Psoas muscle (tissue), 8 donors: Measurements from ENCODE around the gene ICOS. TPM values are rescaled to one million over a fixed set of nuclear protein-coding genes. Genes with fewer than 3 reads are reported as not detected.

Experiments used
- ATAC-seq, 4 donors: fragments of 200-7000 bp; cut with Tn5 transposase; one replicate each; pipeline ENCODE4 v1.9.1; 2020; ENCODE audit warnings: moderate library complexity in 3 of 4, mild to moderate bottlenecking in 2 of 4
- DNase-seq, 2 donors: peaks; one replicate each; pipeline ENCODE4 v3.0.0-alpha.2; 2020
- H3K27ac ChIP-seq: fragments of 200-600 bp; one replicate; pipeline ENCODE4 v1.8.0; 2022
- H3K27me3 ChIP-seq, 3 donors: fragments of 200-600 bp in 1 of 3; one replicate each; pipeline versions ENCODE4 v1.6.1 to v1.8.0; 2013 to 2022; ENCODE audit warnings: low read length in 2 of 3, mild to moderate bottlenecking in 2 of 3, moderate library complexity in 1 of 3; ENCODE audit not compliant: insufficient read depth in 3 of 3
- H3K36me3 ChIP-seq, 2 donors: fragments of 200-600 bp in 1 of 2; one replicate each; pipeline versions ENCODE4 v1.6.1 to v1.8.0; 2013 to 2022; ENCODE audit warnings: low read depth in 1 of 2, mild to moderate bottlenecking in 1 of 2, moderate library complexity in 1 of 2; ENCODE audit not compliant: insufficient read depth in 1 of 2
- H3K4me1 ChIP-seq: fragments of 200-600 bp; one replicate; pipeline ENCODE4 v1.8.0; 2022
- H3K4me3 ChIP-seq: fragments of 200-600 bp; one replicate; pipeline ENCODE4 v1.8.0; 2022; ENCODE audit warnings: mild to moderate bottlenecking
- H3K9me3 ChIP-seq: fragments of 200-600 bp; one replicate; pipeline ENCODE4 v1.8.0; 2022
- CTCF ChIP-seq: fragments of 200-600 bp; IDR thresholded peaks from one replicate; pipeline ENCODE4 v1.8.0; 2022; ENCODE audit warnings: antibody characterized with exemption
- WGBS, 3 donors: extraction: QIAGEN DNeasy Blood & Tissue Kit; methylation state at CpG; one replicate each; pipeline versions ENCODE4 v1.1.6 to v1.1.7; 2013; 5-methylcytosine and 5-hydroxymethylcytosine counted together
- intact Hi-C, 2 donors: fragments of 100-400 bp; cut with DNase I; formaldehyde crosslinking; loops; one replicate each; pipeline versions ENCODE4 v1.11.0 to v1.14.2; 2022
- polyA plus RNA-seq, 3 donors: library from polyadenylated mRNA; stranded (reverse); fragments of 200-250 nt; gene quantifications; one replicate each; pipeline ENCODE4 v1.2.3, GENCODE V29; 2013
- total RNA-seq, 4 donors: library from RNA; stranded (reverse); fragmentation: NEBNext Ultra II Directional in 2 of 4; extraction: Animal tissue kit (Norgen Biotek cat#: 25700) in 2 of 4; gene quantifications; one replicate each; pipeline versions ENCODE4 v1.2.1 to v1.2.4, GENCODE V29; 2021 to 2023
- donor health status: healthy with polysubstance abuse.
- donor health status: DM: no; HTN: no; CAD: no; lungs with moderate emphysema.
- donor health status: Bipolar disorder and iron deficiency.
- donor health status: healthy.
- donor health status: DM: yes; HTN: yes; CAD: no.
- donor health status: DM: no; HTN: no; CAD: no.
- donor health status: DM: no; HTN: no; CAD: no.
- donor health status: DM: yes; HTN: yes; CAD: no.

The ICOS gene
- total and polyA plus RNA-seq, 7 donors = 0.03 TPM; not detected in 6

GRCh38 chr2:203999835-204000234 lies 63.3 kb downstream of the ICOS start:
- Histone ChIP-seq H3K4me1 (no peaks in the 10 kb centered on the region), H3K4me3 (no peak overlapping the region), H3K36me3 (no peaks in the 10 kb centered on the region), H3K27ac (no peak overlapping the region), H3K27me3 (no peaks in the 10 kb centered on the region), H3K9me3 (no peaks in the 10 kb centered on the region)
- intact Hi-C loops = no loop called here
- no peak for ATAC-seq
- TF ChIP-seq CTCF = no peak
- no peak for DNase-seq

GRCh38 chr2:204000446-204000845 lies 63.9 kb downstream of the ICOS start:
- ATAC-seq = no peak
- intact Hi-C loops = no loop called here
- Histone ChIP-seq H3K4me3 (no peak overlapping the region), H3K27ac (no peak overlapping the region), H3K27me3 (no peaks in the 10 kb centered on the region), H3K4me1 (no peaks in the 10 kb centered on the region), H3K36me3 (no peaks in the 10 kb centered on the region), H3K9me3 (no peaks in the 10 kb centered on the region)
- DNase-seq = no peak
- TF ChIP-seq CTCF = no peak

GRCh38 chr2:204003276-204003990 lies 66.9 kb downstream of the ICOS start:
- DNase-seq (no peak), ATAC-seq (no peak)
- H3K27me3 ChIP-seq = no peaks in the 10 kb centered on the region
- H3K4me3 ChIP-seq = no peak overlapping the region
- no peaks in the 10 kb centered on the region for H3K9me3 ChIP-seq
- no peak overlapping the region for H3K27ac ChIP-seq
- no peak for TF ChIP-seq CTCF
- no peaks in the 10 kb centered on the region for H3K4me1 ChIP-seq
- WGBS, 3 donors = 89 to 90% (median 89%) methylated on average over 3 of the region's 3 CpGs
- no peaks in the 10 kb centered on the region for H3K36me3 ChIP-seq
- intact Hi-C loops = no loop called here

- no peak for ATAC-seq
- WGBS, 3 donors = 60 to 82% (median 68%) methylated on average over 1 of the region's 1 CpG
- H3K36me3 ChIP-seq = no peaks in the 10 kb centered on the region
- no peaks in the 10 kb centered on the region for H3K4me1 ChIP-seq
- no peak overlapping the region for H3K27ac ChIP-seq
- no peaks in the 10 kb centered on the region for H3K27me3 ChIP-seq
- H3K9me3 ChIP-seq = no peaks in the 10 kb centered on the region
- DNase-seq = no peak
- H3K4me3 ChIP-seq = no peak overlapping the region
- intact Hi-C loops = no loop called here
- no peak for TF ChIP-seq CTCF
These were observed 68.3 kb downstream of the ICOS start for GRCh38 chr2:204004912-204005311.
